OCI-LY1 (cell line): ENCODE results near the gene UAP1.

ENCODE experiments used
- H2AFZ ChIP-seq: fragments of 200-600 bp; sonication (generic), shearing (Covaris generic); 2 replicates; pipeline ENCODE4 v1.6.0; 2014; ENCODE audit warnings: antibody characterized with exemption, mild to moderate bottlenecking, low read length
- H3F3A ChIP-seq: fragments of 200-600 bp; sonication (generic), shearing (Covaris generic); 2 replicates; pipeline ENCODE4 v1.6.0; 2014; ENCODE audit warnings: mild to moderate bottlenecking, antibody characterized with exemption, low read length, moderate library complexity; ENCODE audit not compliant: insufficient read depth
- H3K27ac ChIP-seq: fragments of 200-600 bp; sonication (generic); 2 replicates; pipeline ENCODE4 v1.5.1; 2014; ENCODE audit warnings: low read length, mixed run types, mild to moderate bottlenecking, low read depth; ENCODE audit not compliant: poor library complexity, severe bottlenecking
- H3K27me3 ChIP-seq: fragments of 200-600 bp; sonication (generic); 2 replicates; pipeline ENCODE4 v1.6.0; 2014; ENCODE audit warnings: antibody characterized with exemption, mild to moderate bottlenecking, low read length, moderate library complexity; ENCODE audit not compliant: insufficient read depth
- H3K36me3 ChIP-seq: fragments of 200-600 bp; sonication (generic); 2 replicates; pipeline ENCODE4 v1.6.1; 2014; ENCODE audit warnings: mild to moderate bottlenecking, antibody characterized with exemption, low read length, moderate library complexity, mixed read lengths; ENCODE audit not compliant: insufficient read depth
- H3K4me1 ChIP-seq: fragments of 200-600 bp; sonication (generic); 2 replicates; pipeline ENCODE4 v1.5.1; 2014; ENCODE audit warnings: mild to moderate bottlenecking, low read length, moderate library complexity; ENCODE audit not compliant: insufficient read depth, severe bottlenecking
- H3K4me2 ChIP-seq: fragments of 200-600 bp; sonication (generic), shearing (Covaris generic); 2 replicates; pipeline ENCODE4 v1.6.1; 2014; ENCODE audit warnings: low read length
- H3K4me3 ChIP-seq: fragments of 200-600 bp; sonication (generic); 2 replicates; pipeline ENCODE4 v1.5.1; 2014; ENCODE audit warnings: low read length, low read depth, mild to moderate bottlenecking, mixed read lengths; ENCODE audit not compliant: poor library complexity, severe bottlenecking
- H3K79me2 ChIP-seq: fragments of 200-600 bp; shearing (Covaris generic); 2 replicates; pipeline ENCODE4 v1.6.1; 2016; ENCODE audit warnings: mixed run types, low read length, mixed read lengths; ENCODE audit not compliant: insufficient read depth
- H3K9ac ChIP-seq: fragments of 200-600 bp; sonication (generic), shearing (Covaris generic); 2 replicates; pipeline ENCODE4 v1.6.1; 2014; ENCODE audit warnings: mild to moderate bottlenecking, low read length, mixed read lengths
- H3K9me2 ChIP-seq: fragments of 200-600 bp; sonication (generic), shearing (Covaris generic); 2 replicates; pipeline ENCODE4 v1.6.1; 2014; ENCODE audit warnings: low read depth, mild to moderate bottlenecking, low read length, mixed read lengths
- H3K9me3 ChIP-seq: fragments of 200-600 bp; shearing (Covaris generic); 2 replicates; pipeline ENCODE4 v1.6.1; 2014; ENCODE audit warnings: low read length, mixed read lengths
- H4K20me1 ChIP-seq: fragments of 200-600 bp; sonication (generic), shearing (Covaris generic); 2 replicates; pipeline ENCODE4 v1.6.0; 2016; ENCODE audit warnings: mild to moderate bottlenecking, low read length; ENCODE audit not compliant: insufficient read depth
- CTCF ChIP-seq: fragments of 200-600 bp; sonication (generic), shearing (Covaris generic); IDR thresholded peaks from 2 replicates; pipeline ENCODE4 v1.5.1; 2017; ENCODE audit warnings: mild to moderate bottlenecking, antibody characterized with exemption, low read length, moderate library complexity, mixed read lengths
- EZH2 ChIP-seq: fragments of 200-600 bp; sonication (generic), shearing (Covaris generic); IDR thresholded peaks from 2 replicates; pipeline ENCODE4 v1.8.0; 2017; ENCODE audit warnings: borderline replicate concordance, mixed run types, mild to moderate bottlenecking, antibody characterized with exemption, low read length, moderate library complexity, mixed read lengths

The UAP1 gene

DNA sequence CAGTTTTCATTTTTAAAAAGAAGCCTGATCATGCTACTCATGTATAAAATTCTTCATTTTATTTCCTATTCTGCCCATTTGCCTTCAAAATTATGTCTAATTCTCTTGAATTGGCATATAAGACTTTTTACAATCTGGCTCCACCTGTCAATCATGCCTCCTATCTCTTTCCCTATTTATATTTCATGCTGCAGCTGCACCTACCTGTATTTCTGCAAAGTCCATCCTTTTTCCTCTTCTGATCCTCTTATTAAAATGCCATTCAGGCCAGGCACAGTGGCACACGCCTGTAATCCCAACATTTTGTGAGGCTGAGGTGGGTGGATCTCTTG, 30.6 kb upstream of the UAP1 start:
- Histone ChIP-seq H3K4me3 (no peak overlapping the region), H3K79me2 (no peaks in the 10 kb centered on the region), H3K36me3 (peaks cover 12% of the 10 kb centered on the region; the same call in 1 of the 2 replicates), H3K4me2 (no peak overlapping the region), H3F3A (no peaks in the 10 kb centered on the region), H2AFZ (no peak overlapping the region), H3K27ac (peak overlapping the region; percentile 38), H3K9ac (no peak overlapping the region), H4K20me1 (no peaks in the 10 kb centered on the region), H3K9me3 (no peaks in the 10 kb centered on the region), H3K9me2 (no peaks in the 10 kb centered on the region), H3K27me3 (no peaks in the 10 kb centered on the region), H3K4me1 (peaks cover 12% of the 10 kb centered on the region)
- TF ChIP-seq CTCF (no peak), EZH2 (no peak)

DNA sequence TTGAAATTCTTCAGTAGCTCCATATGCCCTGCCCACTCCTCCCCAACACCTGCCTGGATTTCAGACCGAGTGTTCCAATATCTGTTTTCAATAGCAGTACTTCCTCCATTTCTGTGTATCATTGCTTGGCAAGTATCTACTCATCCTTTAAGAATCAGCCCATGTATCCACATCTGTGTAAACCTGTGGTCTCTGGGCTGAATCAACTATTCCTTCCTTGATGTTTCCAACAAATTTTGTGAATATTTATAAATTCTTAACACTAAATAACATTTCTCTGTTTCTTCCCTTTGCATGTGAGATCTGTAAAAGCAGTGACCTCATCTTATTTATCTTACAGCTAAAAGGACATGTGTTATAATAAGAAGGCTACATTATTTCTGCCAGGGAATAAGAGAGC, 26.0 kb upstream of the UAP1 start:
- peaks cover 3% of the 10 kb centered on the region for H3K4me1 ChIP-seq

DNA sequence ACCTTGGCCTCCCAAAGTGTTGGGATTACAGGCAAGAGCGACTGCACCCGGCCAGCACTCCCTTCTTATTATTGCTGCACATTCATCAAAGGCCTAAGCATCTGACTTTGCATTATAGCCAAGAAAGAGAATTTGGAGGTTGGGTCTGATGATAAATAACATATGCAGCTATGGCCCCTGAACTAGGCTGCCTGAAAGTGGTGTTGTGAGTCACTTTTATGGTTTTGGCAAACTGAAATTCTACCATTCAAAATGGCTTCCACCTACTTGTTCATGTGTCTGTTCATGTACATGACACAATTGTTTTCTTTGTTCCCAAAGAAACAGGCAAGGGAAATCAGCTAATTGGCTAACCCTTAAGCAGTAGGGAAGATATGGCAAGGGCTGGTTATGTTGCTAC, 25.0 kb upstream of the UAP1 start:
- no peak overlapping the region for H3K4me2 ChIP-seq
- no peak overlapping the region for H2AFZ ChIP-seq
- H3K4me3 ChIP-seq, result no peak overlapping the region
- H3K9me3 ChIP-seq, result no peaks in the 10 kb centered on the region
- H3K36me3 ChIP-seq, result no peaks in the 10 kb centered on the region
- no peaks in the 10 kb centered on the region for H4K20me1 ChIP-seq
- no peak overlapping the region for H3K9ac ChIP-seq
- no peaks in the 10 kb centered on the region for H3K79me2 ChIP-seq
- H3F3A ChIP-seq, result no peaks in the 10 kb centered on the region
- H3K27me3 ChIP-seq, result no peaks in the 10 kb centered on the region
- no peak for TF ChIP-seq CTCF
- no peak for TF ChIP-seq EZH2
- H3K27ac ChIP-seq, result no peak overlapping the region
- H3K4me1 ChIP-seq, result no peaks in the 10 kb centered on the region
- no peaks in the 10 kb centered on the region for H3K9me2 ChIP-seq

More for the DNA sequence above, 26.0 kb upstream of the UAP1 start:
- H3K4me3 ChIP-seq, result no peak overlapping the region
- no peaks in the 10 kb centered on the region for H3K27me3 ChIP-seq
- H3K9me3 ChIP-seq, result no peaks in the 10 kb centered on the region
- no peak overlapping the region for H3K27ac ChIP-seq
- no peaks in the 10 kb centered on the region for H4K20me1 ChIP-seq
- H3K4me2 ChIP-seq, result no peak overlapping the region
- no peaks in the 10 kb centered on the region for H3F3A ChIP-seq
- H3K9ac ChIP-seq, result no peak overlapping the region
- no peaks in the 10 kb centered on the region for H3K79me2 ChIP-seq
- H3K9me2 ChIP-seq, result no peaks in the 10 kb centered on the region
- no peak for TF ChIP-seq CTCF
- no peak for TF ChIP-seq EZH2
- no peaks in the 10 kb centered on the region for H3K36me3 ChIP-seq
- no peak overlapping the region for H2AFZ ChIP-seq
